Neural cell (in vitro differentiated cells): ENCODE data around the gene EDA.

ENCODE experiments used
- EP300 ChIP-seq: fragments of 450-650 bp; conservative IDR thresholded peaks from 2 replicates; pipeline ENCODE4 v1.6.1; 2014; ENCODE audit warnings: antibody characterized with exemption, mild to moderate bottlenecking, moderate library complexity; ENCODE audit not compliant: poor library complexity, severe bottlenecking
- EZH2 ChIP-seq: fragments of 200-600, 300-800 bp; shearing (Covaris generic), sonication (generic); IDR thresholded peaks from 2 replicates; pipeline ENCODE4 v1.6.1; 2014; ENCODE audit warnings: antibody characterized with exemption, low read length, borderline replicate concordance, mild to moderate bottlenecking; ENCODE audit not compliant: insufficient read depth, poor library complexity, severe bottlenecking
- MXI1 ChIP-seq: fragments of 450-650 bp; conservative IDR thresholded peaks from 2 replicates; pipeline ENCODE4 v1.6.1; 2014; ENCODE audit warnings: antibody characterized with exemption, mild to moderate bottlenecking; ENCODE audit not compliant: poor library complexity, severe bottlenecking
- POLR2AphosphoS5 ChIP-seq: IDR thresholded peaks from 2 replicates; pipeline ENCODE4 v1.6.1; 2012
- RAD21 ChIP-seq: fragments of 450-650 bp; conservative IDR thresholded peaks from 2 replicates; pipeline ENCODE4 v1.6.1; 2014; ENCODE audit warnings: antibody characterized with exemption, mild to moderate bottlenecking, moderate library complexity
- TAF1 ChIP-seq: IDR thresholded peaks from 2 replicates; pipeline ENCODE4 v1.6.1; 2012; ENCODE audit warnings: low read depth
- TF ChIP-seq, protein P1 (sequence below): fragments of 450-650 bp; IDR thresholded peaks from 2 replicates; pipeline ENCODE4 v1.5.1; 2014; ENCODE audit warnings: antibody characterized with exemption, mild to moderate bottlenecking, moderate library complexity; ENCODE audit not compliant: poor library complexity, severe bottlenecking
- TF ChIP-seq, protein P2 (sequence below): IDR thresholded peaks from 2 replicates; pipeline ENCODE4 v1.6.1; 2012; ENCODE audit warnings: borderline replicate concordance

DNA sequence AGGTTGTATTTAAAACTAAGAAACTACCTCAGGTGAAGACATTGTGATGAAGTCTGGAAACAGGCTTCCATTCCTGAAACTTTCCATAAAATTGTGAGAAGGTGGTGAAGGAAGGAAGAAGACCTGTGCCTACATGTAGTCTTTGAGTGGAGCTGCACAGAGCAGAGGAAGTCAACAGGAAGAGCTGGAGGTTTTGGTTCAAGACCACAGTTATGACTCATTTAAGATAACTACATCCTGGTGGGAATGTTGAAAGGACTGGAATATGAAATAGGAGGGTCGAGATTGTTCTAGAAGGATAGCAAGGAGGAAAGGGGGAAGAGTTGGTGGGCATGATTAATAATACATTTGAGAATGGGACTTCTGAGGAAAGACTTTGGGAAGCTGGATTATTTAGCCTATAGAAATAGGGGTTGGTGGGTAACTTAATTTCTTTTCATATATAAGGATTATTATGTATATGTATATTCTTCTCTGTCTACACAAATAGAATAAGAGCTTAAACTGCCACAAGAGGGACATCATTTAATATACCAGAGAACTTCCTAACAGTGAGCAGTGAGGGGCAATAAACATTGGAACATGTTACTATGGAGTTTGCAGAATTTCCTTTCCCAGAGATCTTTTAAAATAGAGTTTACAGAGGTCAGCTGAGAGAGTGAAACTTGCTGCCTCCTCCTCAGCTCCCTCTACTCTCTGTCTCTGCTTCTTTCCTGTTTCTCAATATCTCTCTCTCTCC is 410.4 kb downstream of the EDA start:
- TF ChIP-seq EZH2: no peak
- TF ChIP-seq MXI1: no peak
- TF ChIP-seq, protein P1, sequence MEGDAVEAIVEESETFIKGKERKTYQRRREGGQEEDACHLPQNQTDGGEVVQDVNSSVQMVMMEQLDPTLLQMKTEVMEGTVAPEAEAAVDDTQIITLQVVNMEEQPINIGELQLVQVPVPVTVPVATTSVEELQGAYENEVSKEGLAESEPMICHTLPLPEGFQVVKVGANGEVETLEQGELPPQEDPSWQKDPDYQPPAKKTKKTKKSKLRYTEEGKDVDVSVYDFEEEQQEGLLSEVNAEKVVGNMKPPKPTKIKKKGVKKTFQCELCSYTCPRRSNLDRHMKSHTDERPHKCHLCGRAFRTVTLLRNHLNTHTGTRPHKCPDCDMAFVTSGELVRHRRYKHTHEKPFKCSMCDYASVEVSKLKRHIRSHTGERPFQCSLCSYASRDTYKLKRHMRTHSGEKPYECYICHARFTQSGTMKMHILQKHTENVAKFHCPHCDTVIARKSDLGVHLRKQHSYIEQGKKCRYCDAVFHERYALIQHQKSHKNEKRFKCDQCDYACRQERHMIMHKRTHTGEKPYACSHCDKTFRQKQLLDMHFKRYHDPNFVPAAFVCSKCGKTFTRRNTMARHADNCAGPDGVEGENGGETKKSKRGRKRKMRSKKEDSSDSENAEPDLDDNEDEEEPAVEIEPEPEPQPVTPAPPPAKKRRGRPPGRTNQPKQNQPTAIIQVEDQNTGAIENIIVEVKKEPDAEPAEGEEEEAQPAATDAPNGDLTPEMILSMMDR: no peak
- TF ChIP-seq EP300: no peak
- no peak for TF ChIP-seq POLR2AphosphoS5
- TF ChIP-seq TAF1: no peak
- TF ChIP-seq RAD21: no peak
- TF ChIP-seq, protein P2, sequence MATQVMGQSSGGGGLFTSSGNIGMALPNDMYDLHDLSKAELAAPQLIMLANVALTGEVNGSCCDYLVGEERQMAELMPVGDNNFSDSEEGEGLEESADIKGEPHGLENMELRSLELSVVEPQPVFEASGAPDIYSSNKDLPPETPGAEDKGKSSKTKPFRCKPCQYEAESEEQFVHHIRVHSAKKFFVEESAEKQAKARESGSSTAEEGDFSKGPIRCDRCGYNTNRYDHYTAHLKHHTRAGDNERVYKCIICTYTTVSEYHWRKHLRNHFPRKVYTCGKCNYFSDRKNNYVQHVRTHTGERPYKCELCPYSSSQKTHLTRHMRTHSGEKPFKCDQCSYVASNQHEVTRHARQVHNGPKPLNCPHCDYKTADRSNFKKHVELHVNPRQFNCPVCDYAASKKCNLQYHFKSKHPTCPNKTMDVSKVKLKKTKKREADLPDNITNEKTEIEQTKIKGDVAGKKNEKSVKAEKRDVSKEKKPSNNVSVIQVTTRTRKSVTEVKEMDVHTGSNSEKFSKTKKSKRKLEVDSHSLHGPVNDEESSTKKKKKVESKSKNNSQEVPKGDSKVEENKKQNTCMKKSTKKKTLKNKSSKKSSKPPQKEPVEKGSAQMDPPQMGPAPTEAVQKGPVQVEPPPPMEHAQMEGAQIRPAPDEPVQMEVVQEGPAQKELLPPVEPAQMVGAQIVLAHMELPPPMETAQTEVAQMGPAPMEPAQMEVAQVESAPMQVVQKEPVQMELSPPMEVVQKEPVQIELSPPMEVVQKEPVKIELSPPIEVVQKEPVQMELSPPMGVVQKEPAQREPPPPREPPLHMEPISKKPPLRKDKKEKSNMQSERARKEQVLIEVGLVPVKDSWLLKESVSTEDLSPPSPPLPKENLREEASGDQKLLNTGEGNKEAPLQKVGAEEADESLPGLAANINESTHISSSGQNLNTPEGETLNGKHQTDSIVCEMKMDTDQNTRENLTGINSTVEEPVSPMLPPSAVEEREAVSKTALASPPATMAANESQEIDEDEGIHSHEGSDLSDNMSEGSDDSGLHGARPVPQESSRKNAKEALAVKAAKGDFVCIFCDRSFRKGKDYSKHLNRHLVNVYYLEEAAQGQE: no peak
